GM23338 (cell line): ENCODE results near the gene PLA2G7. TPM values are rescaled to one million over a fixed set of nuclear protein-coding genes. Genes with fewer than 3 reads are reported as not detected.

Experiments
- ATAC-seq: fragments of 200-7000 bp; cut with Tn5 transposase; 3 replicates; pipeline ENCODE4 v1.9.1; 2020
- DNase-seq: peaks from one replicate; pipeline ENCODE4 v3.0.0-alpha.2; 2015; ENCODE audit warnings: low spot score
- H2AFZ ChIP-seq: fragments of 200-600 bp; sonication (generic); 2 replicates; pipeline ENCODE4 v1.8.0; 2016; ENCODE audit warnings: antibody characterized with exemption, mild to moderate bottlenecking, moderate library complexity
- H3F3A ChIP-seq: fragments of 200-600 bp; sonication (generic); replicated peaks from 2 replicates; pipeline ENCODE4 v1.8.0; 2017; ENCODE audit warnings: antibody characterized with exemption, mixed run types, low read depth
- H3K27ac ChIP-seq: fragments of 200-600 bp; sonication (generic); 2 replicates; pipeline ENCODE4 v1.6.1; 2016; ENCODE audit warnings: low read depth
- H3K27me3 ChIP-seq: fragments of 200-600 bp; sonication (generic); 2 replicates; pipeline ENCODE4 v1.8.0; 2016; ENCODE audit warnings: mild to moderate bottlenecking, mixed run types, moderate library complexity; ENCODE audit not compliant: insufficient read depth
- H3K36me3 ChIP-seq: fragments of 200-600 bp; sonication (generic); 2 replicates; pipeline ENCODE4 v1.8.0; 2016; ENCODE audit warnings: mild to moderate bottlenecking; ENCODE audit not compliant: insufficient read depth
- H3K4me1 ChIP-seq: fragments of 200-600 bp; sonication (generic); 2 replicates; pipeline ENCODE4 v1.8.0; 2016; ENCODE audit warnings: mild to moderate bottlenecking, moderate library complexity; ENCODE audit not compliant: insufficient read depth
- H3K4me2 ChIP-seq: fragments of 200-600 bp; sonication (generic); 2 replicates; pipeline ENCODE4 v1.7.1; 2017; ENCODE audit warnings: mixed run types
- H3K4me3 ChIP-seq: fragments of 200-600 bp; sonication (generic); 2 replicates; pipeline ENCODE4 v1.6.1; 2016; ENCODE audit warnings: mixed run types
- H3K79me2 ChIP-seq: fragments of 200-600 bp; sonication (generic); replicated peaks from 2 replicates; pipeline ENCODE4 v1.8.0; 2017; ENCODE audit warnings: mild to moderate bottlenecking; ENCODE audit not compliant: insufficient read depth
- H3K9me2 ChIP-seq: fragments of 200-600 bp; sonication (generic); 2 replicates; pipeline ENCODE4 v1.8.0; 2017; ENCODE audit not compliant: insufficient read depth
- H4K20me1 ChIP-seq: fragments of 200-600 bp; sonication (generic); replicated peaks from 2 replicates; pipeline ENCODE4 v1.8.0; 2017; ENCODE audit warnings: mild to moderate bottlenecking; ENCODE audit not compliant: insufficient read depth
- H3K27ac Mint-ChIP-seq: 2 replicates; pipeline ENCODE4 v1.8.0; 2020; ENCODE audit warnings: inconsistent platforms, mild to moderate bottlenecking, moderate library complexity, mixed read lengths
- H3K27me3 Mint-ChIP-seq: 3 replicates; pipeline ENCODE4 v1.8.0; 2022; ENCODE audit warnings: low read depth, mild to moderate bottlenecking, moderate library complexity, mixed read lengths, inconsistent platforms; ENCODE audit not compliant: insufficient read depth, poor library complexity
- H3K36me3 Mint-ChIP-seq: 3 replicates; pipeline ENCODE4 v1.8.0; 2021; ENCODE audit warnings: low read depth, mild to moderate bottlenecking, inconsistent platforms, moderate library complexity, mixed read lengths
- H3K4me1 Mint-ChIP-seq: 3 replicates; pipeline ENCODE4 v1.8.0; 2020; ENCODE audit warnings: mild to moderate bottlenecking, inconsistent platforms, mixed read lengths
- H3K4me3 Mint-ChIP-seq: 3 replicates; pipeline ENCODE4 v1.8.0; 2021; ENCODE audit warnings: moderate library complexity, mild to moderate bottlenecking, inconsistent platforms, mixed read lengths
- H3K9me3 Mint-ChIP-seq: 3 replicates; pipeline ENCODE4 v1.8.0; 2020; ENCODE audit warnings: moderate library complexity, mild to moderate bottlenecking, inconsistent platforms, mixed read lengths
- CREB1 ChIP-seq: fragments of 250-450 bp; sonication (Bioruptor Pico); IDR thresholded peaks from 2 replicates; pipeline ENCODE4 v1.5.0; 2020; ENCODE audit warnings: low read depth, mild to moderate bottlenecking, moderate library complexity
- ETS1 ChIP-seq: IDR thresholded peaks from 2 replicates; pipeline ENCODE4 v1.6.1; 2016; ENCODE audit warnings: antibody characterized with exemption
- EZH2phosphoT487 ChIP-seq: fragments of 200-600 bp; sonication (generic); IDR thresholded peaks from one replicate; pipeline ENCODE4 v1.8.1; 2018; ENCODE audit warnings: antibody characterized with exemption; ENCODE audit not compliant: unreplicated experiment
- JUNB ChIP-seq: IDR thresholded peaks from one replicate; pipeline ENCODE4 v1.6.1; 2016; ENCODE audit warnings: antibody characterized with exemption; ENCODE audit not compliant: unreplicated experiment
- NANOG ChIP-seq: IDR thresholded peaks from 2 replicates; pipeline ENCODE4 v1.6.1; 2016; ENCODE audit warnings: antibody characterized with exemption, borderline replicate concordance
- POLR2AphosphoS5 ChIP-seq: IDR thresholded peaks from 2 replicates; pipeline ENCODE4 v1.6.1; 2016; ENCODE audit warnings: antibody characterized with exemption, low read depth
- STAT1 ChIP-seq: IDR thresholded peaks from one replicate; pipeline ENCODE4 v1.6.1; 2016; ENCODE audit warnings: antibody characterized with exemption; ENCODE audit not compliant: unreplicated experiment
- ZNF114 ChIP-seq: fragments of 250-450 bp; sonication (Bioruptor Pico); IDR thresholded peaks from 2 replicates; pipeline ENCODE4 v1.5.0; 2020; ENCODE audit warnings: mild to moderate bottlenecking, moderate library complexity
- ZNF331 ChIP-seq: fragments of 250-450 bp; sonication (Bioruptor Pico); IDR thresholded peaks from 2 replicates; pipeline ENCODE4 v1.5.0; 2020; ENCODE audit warnings: low read depth, mild to moderate bottlenecking, moderate library complexity
- polyA plus RNA-seq: library from polyadenylated mRNA; unstranded; fragments of >200 nt; fragmentation: Nextera tagmentation; extraction: Ambion mirVana; gene quantifications from 2 replicates; pipeline ENCODE4 v1.2.1, GENCODE V29; 2016
- total RNA-seq: library from RNA; depleted of rRNA; stranded (reverse); fragments of >200 nt; shearing (Covaris generic); gene quantifications from 2 replicates; pipeline ENCODE4 v1.2.3, GENCODE V29; 2014
- TF ChIP-seq, protein P1 (sequence below), 2 experiments: fragments of 200-600 bp in 1 of 2; sonication (generic) in 1 of 2; conservative IDR thresholded peaks; 2 replicates each; pipeline versions ENCODE4 v1.5.1 to v1.6.1; 2016 to 2017; ENCODE audit warnings: antibody characterized with exemption in 2 of 2, low read depth in 2 of 2, mild to moderate bottlenecking in 2 of 2, moderate library complexity in 1 of 2
- TF ChIP-seq, protein P2 (sequence below): IDR thresholded peaks from one replicate; pipeline ENCODE4 v1.6.1; 2018; ENCODE audit warnings: antibody characterized with exemption; ENCODE audit not compliant: unreplicated experiment

The PLA2G7 gene
- total and polyA plus RNA-seq, 2 experiments from 2014 or later, result 2.4 to 2.8 TPM

DNA sequence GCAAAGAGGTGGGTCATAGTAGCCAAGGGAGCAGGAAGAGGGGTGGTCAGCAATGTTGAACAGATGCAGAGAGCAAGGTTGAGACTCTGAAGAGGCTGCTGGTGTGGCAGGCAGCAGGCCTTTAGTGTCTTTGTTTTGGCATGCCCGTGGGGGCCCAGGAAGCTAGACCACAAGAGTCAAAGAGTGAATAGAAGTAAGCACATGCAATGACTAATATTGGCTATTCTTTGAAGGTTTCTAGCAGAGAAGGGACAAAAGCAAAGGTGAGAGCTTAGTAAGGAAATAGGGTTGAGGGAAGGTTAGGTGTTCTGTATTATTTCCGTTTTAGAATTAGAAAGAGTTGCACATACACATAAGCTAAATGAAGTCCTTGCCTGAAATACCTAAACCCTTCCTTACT, 28.7 kb downstream of the PLA2G7 start:
- ATAC-seq, result no peak
- no peak overlapping the region for H3K27ac Mint-ChIP-seq
- no peaks in the 10 kb centered on the region for H4K20me1 ChIP-seq
- H3K9me3 Mint-ChIP-seq, result no peaks in the 10 kb centered on the region
- H3K9me2 ChIP-seq, result no peaks in the 10 kb centered on the region
- no peak overlapping the region for H3K4me2 ChIP-seq
- H3K36me3 ChIP-seq, result no peaks in the 10 kb centered on the region
- TF ChIP-seq NANOG (no peak), ZNF331 (CRISPR knock-in tag) (no peak), JUNB (no peak), EZH2phosphoT487 (no peak), ETS1 (no peak), STAT1 (no peak)
- no peak overlapping the region for H3K27ac ChIP-seq
- no peak overlapping the region for H2AFZ ChIP-seq
- H3F3A ChIP-seq, result no peaks in the 10 kb centered on the region
- H3K36me3 Mint-ChIP-seq, result no peaks in the 10 kb centered on the region
- no peak overlapping the region for H3K4me3 Mint-ChIP-seq
- no peak overlapping the region for H3K4me3 ChIP-seq
- H3K4me1 Mint-ChIP-seq, result peaks cover 7% of the 10 kb centered on the region
- peaks cover 4% of the 10 kb centered on the region; the same call in 1 of the 2 replicates for H3K4me1 ChIP-seq
- no peaks in the 10 kb centered on the region for H3K79me2 ChIP-seq
- DNase-seq, result no peak
- no peaks in the 10 kb centered on the region for H3K27me3 ChIP-seq
- no peaks in the 10 kb centered on the region for H3K27me3 Mint-ChIP-seq

- no peaks in the 10 kb centered on the region for H3K9me2 ChIP-seq
- no peaks in the 10 kb centered on the region for H3K36me3 ChIP-seq
- H4K20me1 ChIP-seq, result no peaks in the 10 kb centered on the region
- no peaks in the 10 kb centered on the region for H3K27me3 ChIP-seq
- Mint-ChIP-seq H3K4me1 (peaks cover 7% of the 10 kb centered on the region), H3K27me3 (no peaks in the 10 kb centered on the region), H3K9me3 (no peaks in the 10 kb centered on the region), H3K36me3 (no peaks in the 10 kb centered on the region), H3K4me3 (no peak overlapping the region), H3K27ac (no peak overlapping the region)
- no peak overlapping the region for H3K27ac ChIP-seq
- ATAC-seq, result peak; percentile 76
- no peak for TF ChIP-seq STAT1
- TF ChIP-seq, protein P1, sequence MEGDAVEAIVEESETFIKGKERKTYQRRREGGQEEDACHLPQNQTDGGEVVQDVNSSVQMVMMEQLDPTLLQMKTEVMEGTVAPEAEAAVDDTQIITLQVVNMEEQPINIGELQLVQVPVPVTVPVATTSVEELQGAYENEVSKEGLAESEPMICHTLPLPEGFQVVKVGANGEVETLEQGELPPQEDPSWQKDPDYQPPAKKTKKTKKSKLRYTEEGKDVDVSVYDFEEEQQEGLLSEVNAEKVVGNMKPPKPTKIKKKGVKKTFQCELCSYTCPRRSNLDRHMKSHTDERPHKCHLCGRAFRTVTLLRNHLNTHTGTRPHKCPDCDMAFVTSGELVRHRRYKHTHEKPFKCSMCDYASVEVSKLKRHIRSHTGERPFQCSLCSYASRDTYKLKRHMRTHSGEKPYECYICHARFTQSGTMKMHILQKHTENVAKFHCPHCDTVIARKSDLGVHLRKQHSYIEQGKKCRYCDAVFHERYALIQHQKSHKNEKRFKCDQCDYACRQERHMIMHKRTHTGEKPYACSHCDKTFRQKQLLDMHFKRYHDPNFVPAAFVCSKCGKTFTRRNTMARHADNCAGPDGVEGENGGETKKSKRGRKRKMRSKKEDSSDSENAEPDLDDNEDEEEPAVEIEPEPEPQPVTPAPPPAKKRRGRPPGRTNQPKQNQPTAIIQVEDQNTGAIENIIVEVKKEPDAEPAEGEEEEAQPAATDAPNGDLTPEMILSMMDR (conservative IDR thresholded peaks at IDR 0.05; ENCODE audit: low read depth in 2 of 2), result peak; percentile 28 to 43; a peak in 3 of 4 replicates
- no peaks in the 10 kb centered on the region for H3F3A ChIP-seq
- peak; percentile 48 for DNase-seq
- H3K4me1 ChIP-seq, result peaks cover 4% of the 10 kb centered on the region; the same call in 1 of the 2 replicates
- no peak overlapping the region for H3K4me2 ChIP-seq
- no peaks in the 10 kb centered on the region for H3K79me2 ChIP-seq
- H3K4me3 ChIP-seq, result no peak overlapping the region
- no peak overlapping the region for H2AFZ ChIP-seq
Measured at GRCh38 chr6:46704562-46704961, 30.6 kb downstream of the PLA2G7 start.

- Histone ChIP-seq H3K4me1 (peaks cover under 1% of the 10 kb centered on the region; the same call in 1 of the 2 replicates), H2AFZ (no peak overlapping the region), H3F3A (no peaks in the 10 kb centered on the region), H3K4me3 (no peak overlapping the region), H4K20me1 (no peaks in the 10 kb centered on the region), H3K4me2 (no peak overlapping the region), H3K9me2 (no peaks in the 10 kb centered on the region), H3K27ac (no peak overlapping the region), H3K79me2 (no peaks in the 10 kb centered on the region), H3K27me3 (no peaks in the 10 kb centered on the region), H3K36me3 (no peaks in the 10 kb centered on the region)
- no peaks in the 10 kb centered on the region for H3K9me3 Mint-ChIP-seq
- no peak overlapping the region for H3K27ac Mint-ChIP-seq
- ATAC-seq, result no peak
- H3K36me3 Mint-ChIP-seq, result no peaks in the 10 kb centered on the region
- no peaks in the 10 kb centered on the region for H3K4me1 Mint-ChIP-seq
- DNase-seq, result no peak
- no peak overlapping the region for H3K4me3 Mint-ChIP-seq
- H3K27me3 Mint-ChIP-seq, result no peaks in the 10 kb centered on the region
- no peak for TF ChIP-seq ZNF114 (CRISPR knock-in tag)
- TF ChIP-seq, protein P2, sequence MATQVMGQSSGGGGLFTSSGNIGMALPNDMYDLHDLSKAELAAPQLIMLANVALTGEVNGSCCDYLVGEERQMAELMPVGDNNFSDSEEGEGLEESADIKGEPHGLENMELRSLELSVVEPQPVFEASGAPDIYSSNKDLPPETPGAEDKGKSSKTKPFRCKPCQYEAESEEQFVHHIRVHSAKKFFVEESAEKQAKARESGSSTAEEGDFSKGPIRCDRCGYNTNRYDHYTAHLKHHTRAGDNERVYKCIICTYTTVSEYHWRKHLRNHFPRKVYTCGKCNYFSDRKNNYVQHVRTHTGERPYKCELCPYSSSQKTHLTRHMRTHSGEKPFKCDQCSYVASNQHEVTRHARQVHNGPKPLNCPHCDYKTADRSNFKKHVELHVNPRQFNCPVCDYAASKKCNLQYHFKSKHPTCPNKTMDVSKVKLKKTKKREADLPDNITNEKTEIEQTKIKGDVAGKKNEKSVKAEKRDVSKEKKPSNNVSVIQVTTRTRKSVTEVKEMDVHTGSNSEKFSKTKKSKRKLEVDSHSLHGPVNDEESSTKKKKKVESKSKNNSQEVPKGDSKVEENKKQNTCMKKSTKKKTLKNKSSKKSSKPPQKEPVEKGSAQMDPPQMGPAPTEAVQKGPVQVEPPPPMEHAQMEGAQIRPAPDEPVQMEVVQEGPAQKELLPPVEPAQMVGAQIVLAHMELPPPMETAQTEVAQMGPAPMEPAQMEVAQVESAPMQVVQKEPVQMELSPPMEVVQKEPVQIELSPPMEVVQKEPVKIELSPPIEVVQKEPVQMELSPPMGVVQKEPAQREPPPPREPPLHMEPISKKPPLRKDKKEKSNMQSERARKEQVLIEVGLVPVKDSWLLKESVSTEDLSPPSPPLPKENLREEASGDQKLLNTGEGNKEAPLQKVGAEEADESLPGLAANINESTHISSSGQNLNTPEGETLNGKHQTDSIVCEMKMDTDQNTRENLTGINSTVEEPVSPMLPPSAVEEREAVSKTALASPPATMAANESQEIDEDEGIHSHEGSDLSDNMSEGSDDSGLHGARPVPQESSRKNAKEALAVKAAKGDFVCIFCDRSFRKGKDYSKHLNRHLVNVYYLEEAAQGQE, result no peak
- no peak for TF ChIP-seq NANOG
- no peak for TF ChIP-seq POLR2AphosphoS5
- no peak for TF ChIP-seq CREB1 (CRISPR knock-in tag)
- no peak for TF ChIP-seq ETS1
Measured at GRCh38 chr6:46699970-46700369, 35.2 kb downstream of the PLA2G7 start.
